HG03280 (cell line): ENCODE data around the gene IL1RN.
"Not testable (repeated sequence)": the region's sequence is repeated elsewhere in the genome, so short reads cannot be mapped to it uniquely, and the experiment has no call there.

ENCODE experiments used
- ATAC-seq: cut with Tn5 transposase; IDR thresholded peaks from one replicate; pipeline ENCODE4 v1.9.1; 2021; ENCODE audit warnings: mild to moderate bottlenecking, moderate library complexity; ENCODE audit not compliant: unreplicated experiment

The IL1RN gene

GRCh38 chr2:113126845-113127645 lies at the start of gene IL1RN:
Gene IL1RN (plus strand): TSS chr2:113127598. CDS start chr2:113127625, 27 bp downstream.
- ATAC-seq: no peak

- no peak for ATAC-seq
Observed at GRCh38 chr2:113077921-113078320, 49.5 kb upstream of the IL1RN start.

- no peak for ATAC-seq
Observed at GRCh38 chr2:113078350-113078839, 49.0 kb upstream of the IL1RN start.

- ATAC-seq: no peak
Observed at GRCh38 chr2:113079131-113079530, 48.3 kb upstream of the IL1RN start.

- ATAC-seq: no peak
Observed at GRCh38 chr2:113080134-113080533, 47.3 kb upstream of the IL1RN start.

GRCh38 chr2:113081488-113082210 lies 45.7 kb upstream of the IL1RN start:
- no peak for ATAC-seq

GRCh38 chr2:113083296-113083695 lies 44.1 kb upstream of the IL1RN start:
- ATAC-seq: no peak

- ATAC-seq: no peak
Observed at GRCh38 chr2:113084249-113085000, 43.0 kb upstream of the IL1RN start.

- ATAC-seq: no peak
Observed at GRCh38 chr2:113085542-113085941, 41.9 kb upstream of the IL1RN start.

GRCh38 chr2:113088213-113088992 lies 39.0 kb upstream of the IL1RN start:
- ATAC-seq: no peak

- ATAC-seq: no peak
Observed at GRCh38 chr2:113089916-113090315, 37.5 kb upstream of the IL1RN start.

GRCh38 chr2:113091231-113091896 lies 36.0 kb upstream of the IL1RN start:
- ATAC-seq: no peak

GRCh38 chr2:113092864-113093612 lies 34.4 kb upstream of the IL1RN start:
- no peak for ATAC-seq

GRCh38 chr2:113093613-113093977 lies 33.8 kb upstream of the IL1RN start:
- ATAC-seq: no peak

- ATAC-seq: not testable (repeated sequence)
Observed at GRCh38 chr2:113096306-113096705, 31.1 kb upstream of the IL1RN start.

- not testable (repeated sequence) for ATAC-seq
Observed at GRCh38 chr2:113096842-113097618, 30.4 kb upstream of the IL1RN start.

GRCh38 chr2:113098041-113098440 lies 29.4 kb upstream of the IL1RN start:
- ATAC-seq: peak; percentile 54

GRCh38 chr2:113098532-113098931 lies 28.9 kb upstream of the IL1RN start:
- no peak for ATAC-seq

GRCh38 chr2:113102133-113102532 lies 25.3 kb upstream of the IL1RN start:
- no peak for ATAC-seq
